BJ (cell line): ENCODE results near the gene FOXD4L6. TPM values are rescaled to one million over a fixed set of nuclear protein-coding genes. Genes with fewer than 3 reads are reported as not detected.
"Not testable (repeated sequence)": the region's sequence is repeated elsewhere in the genome, so short reads cannot be mapped to it uniquely, and the experiment has no call there.

Experiments
- CTCF ChIA-PET: fragments of 350-600 bp; formaldehyde crosslinking; extraction: SDS; loops from one replicate; lab custom pipeline; 2021; ENCODE audit warnings: antibody characterized with exemption, inconsistent platforms; lab: Yijun Ruan, JAX
- POLR2A ChIA-PET: fragments of 300-600 bp; sonication (Branson Sonifier 250); formaldehyde crosslinking; extraction: SDS; loops from one replicate; lab custom pipeline; 2021; ENCODE audit warnings: antibody characterized with exemption; lab: Charles Lee
- DNase-seq: peaks from one replicate; pipeline ENCODE4 v3.0.0-alpha.2; 2011; ENCODE audit warnings: low read depth
- H3K27me3 ChIP-seq: 2 replicates; pipeline ENCODE4 v1.6.0; 2011; ENCODE audit warnings: low read length; ENCODE audit not compliant: control insufficient read depth, insufficient read depth
- H3K36me3 ChIP-seq: 2 replicates; pipeline ENCODE4 v1.5.1; 2011; ENCODE audit warnings: low read length; ENCODE audit not compliant: control insufficient read depth, insufficient read depth
- H3K4me3 ChIP-seq: 2 replicates; pipeline ENCODE4 v1.5.1; 2011; ENCODE audit warnings: low read depth, mild to moderate bottlenecking, control low read depth, low read length
- polyA plus RNA-seq: library from polyadenylated mRNA; depleted of rRNA; stranded (reverse); fragments of >200 nt; gene quantifications from 2 replicates; pipeline ENCODE4 v1.2.3, GENCODE V29; 2011

FOXD4L6 gene
- polyA plus RNA-seq, 1 experiment: not detected

- H3K27me3 ChIP-seq, CTCF ChIA-PET, DNase-seq, POLR2A ChIA-PET, H3K4me3 ChIP-seq, H3K36me3 ChIP-seq: not testable (repeated sequence)
Measured at GRCh38 chr9:41113348-41113747, 15.1 kb downstream of the FOXD4L6 start.

- DNase-seq, H3K36me3 ChIP-seq, CTCF ChIA-PET, H3K27me3 ChIP-seq, POLR2A ChIA-PET, H3K4me3 ChIP-seq: not testable (repeated sequence)
Measured at GRCh38 chr9:41111414-41111813, 17.1 kb downstream of the FOXD4L6 start.

- H3K27me3 ChIP-seq, H3K36me3 ChIP-seq, POLR2A ChIA-PET, CTCF ChIA-PET, H3K4me3 ChIP-seq, DNase-seq: not testable (repeated sequence)
Measured at GRCh38 chr9:41110913-41111312, 17.6 kb downstream of the FOXD4L6 start.

- CTCF ChIA-PET, DNase-seq, H3K4me3 ChIP-seq, H3K27me3 ChIP-seq, H3K36me3 ChIP-seq, POLR2A ChIA-PET: not testable (repeated sequence)
Measured at GRCh38 chr9:41109253-41109652, 19.2 kb downstream of the FOXD4L6 start.

- POLR2A ChIA-PET, H3K27me3 ChIP-seq, DNase-seq, H3K4me3 ChIP-seq, CTCF ChIA-PET, H3K36me3 ChIP-seq: not testable (repeated sequence)
Measured at GRCh38 chr9:41108816-41109215, 19.7 kb downstream of the FOXD4L6 start.

GRCh38 chr9:41106472-41107116 lies 21.9 kb downstream of the FOXD4L6 start:
- POLR2A ChIA-PET, CTCF ChIA-PET: not testable (repeated sequence)

GRCh38 chr9:41105557-41106253 lies 22.8 kb downstream of the FOXD4L6 start:
- CTCF ChIA-PET, H3K4me3 ChIP-seq, H3K27me3 ChIP-seq, DNase-seq, POLR2A ChIA-PET, H3K36me3 ChIP-seq: not testable (repeated sequence)

More at GRCh38 chr9:41106472-41107116, 21.9 kb downstream of the FOXD4L6 start:
- not testable (repeated sequence) for H3K4me3 ChIP-seq, H3K27me3 ChIP-seq, DNase-seq, H3K36me3 ChIP-seq

GRCh38 chr9:41104542-41104941 lies 23.9 kb downstream of the FOXD4L6 start:
- H3K4me3 ChIP-seq, CTCF ChIA-PET, DNase-seq, H3K27me3 ChIP-seq, H3K36me3 ChIP-seq, POLR2A ChIA-PET: not testable (repeated sequence)

- H3K27me3 ChIP-seq, POLR2A ChIA-PET, DNase-seq, CTCF ChIA-PET, H3K36me3 ChIP-seq, H3K4me3 ChIP-seq: not testable (repeated sequence)
Measured at GRCh38 chr9:41100508-41100907, 28.0 kb downstream of the FOXD4L6 start.

GRCh38 chr9:41098759-41099158 lies 29.7 kb downstream of the FOXD4L6 start:
- CTCF ChIA-PET: not testable (repeated sequence)

GRCh38 chr9:41095060-41095459 lies 33.4 kb downstream of the FOXD4L6 start:
- POLR2A ChIA-PET, H3K27me3 ChIP-seq, DNase-seq, H3K36me3 ChIP-seq, H3K4me3 ChIP-seq, CTCF ChIA-PET: not testable (repeated sequence)

More at GRCh38 chr9:41098759-41099158, 29.7 kb downstream of the FOXD4L6 start:
- H3K36me3 ChIP-seq, POLR2A ChIA-PET, H3K4me3 ChIP-seq, DNase-seq, H3K27me3 ChIP-seq: not testable (repeated sequence)

- DNase-seq: not testable (repeated sequence)
Measured at GRCh38 chr9:41094010-41094773, 34.3 kb downstream of the FOXD4L6 start.

More at GRCh38 chr9:41094010-41094773, 34.3 kb downstream of the FOXD4L6 start:
- H3K36me3 ChIP-seq, H3K27me3 ChIP-seq, H3K4me3 ChIP-seq, CTCF ChIA-PET, POLR2A ChIA-PET: not testable (repeated sequence)
